NCI-H1694 (cell line): ENCODE data around the gene COX8A.
"Not testable (repeated sequence)": the region's sequence is repeated elsewhere in the genome, so short reads cannot be mapped to it uniquely, and the experiment has no call there.

Experiments
- DNase-seq: peaks from one replicate; lab custom pipeline; 2025; lab: John Stamatoyannopoulos, UW

Gene COX8A

GRCh38 chr11:63974259-63975143, at the start of gene COX8A:
Gene COX8A (plus strand): TSS chr11:63974620. CDS start chr11:63974681, 61 bp downstream.
- peak; percentile 99 for DNase-seq

GRCh38 chr11:63929616-63930015, 44.8 kb upstream of the COX8A start:
- DNase-seq, result no peak

- DNase-seq, result no peak
Observed at GRCh38 chr11:63931045-63931444, 43.4 kb upstream of the COX8A start.

- DNase-seq, result no peak
Observed at GRCh38 chr11:63931876-63932275, 42.5 kb upstream of the COX8A start.

- no peak for DNase-seq
Observed at GRCh38 chr11:63933459-63933858, 41.0 kb upstream of the COX8A start.

- no peak for DNase-seq
Observed at GRCh38 chr11:63937713-63938478, 36.5 kb upstream of the COX8A start.

- DNase-seq, result peak; percentile 68
Observed at GRCh38 chr11:63938479-63939396, 35.7 kb upstream of the COX8A start, which contains the start of gene NAA40. Gene NAA40 (plus strand): TSS chr11:63939002. CDS start chr11:63939097, 95 bp downstream.

- no peak for DNase-seq
Observed at GRCh38 chr11:63939397-63939891, 35.0 kb upstream of the COX8A start.

GRCh38 chr11:63940786-63941185, 33.6 kb upstream of the COX8A start:
- DNase-seq, result no peak

- DNase-seq, result no peak
Observed at GRCh38 chr11:63941901-63942300, 32.5 kb upstream of the COX8A start.

GRCh38 chr11:63942803-63943202, 31.6 kb upstream of the COX8A start:
- DNase-seq, result no peak

GRCh38 chr11:63944987-63945386, 29.4 kb upstream of the COX8A start:
- no peak for DNase-seq

GRCh38 chr11:63945477-63946163, 28.8 kb upstream of the COX8A start:
- peak; percentile 54 for DNase-seq

GRCh38 chr11:63951779-63952536, 22.5 kb upstream of the COX8A start:
- DNase-seq, result no peak

GRCh38 chr11:63952570-63952969, 21.9 kb upstream of the COX8A start:
- DNase-seq, result no peak

GRCh38 chr11:63958008-63958407, 16.4 kb upstream of the COX8A start:
- DNase-seq, result no peak

- no peak for DNase-seq
Observed at GRCh38 chr11:63961608-63962412, 12.6 kb upstream of the COX8A start.

GRCh38 chr11:63963895-63964294, 10.5 kb upstream of the COX8A start:
- not testable (repeated sequence) for DNase-seq

GRCh38 chr11:63966444-63966843, 8.0 kb upstream of the COX8A start:
- no peak for DNase-seq
